SU-DHL-6 (cell line): ENCODE measurements around the gene TMPRSS5.

Source experiments
- H2AFZ ChIP-seq: fragments of 200-600 bp; sonication (generic); 2 replicates; pipeline ENCODE4 v1.6.1; 2014; ENCODE audit warnings: low read depth, mild to moderate bottlenecking, moderate library complexity, mixed read lengths, antibody characterized with exemption, low read length; ENCODE audit not compliant: severe bottlenecking
- H3F3A ChIP-seq: fragments of 200-600 bp; shearing (Covaris generic); 2 replicates; pipeline ENCODE4 v1.6.0; 2016; ENCODE audit warnings: antibody characterized with exemption, mild to moderate bottlenecking; ENCODE audit not compliant: insufficient read depth
- H3K27ac ChIP-seq: fragments of 200-600 bp; sonication (generic); 2 replicates; pipeline ENCODE4 v1.5.1; 2016; ENCODE audit warnings: low read depth, mild to moderate bottlenecking, low read length, moderate library complexity, mixed read lengths
- H3K27me3 ChIP-seq: fragments of 200-600 bp; sonication (generic), shearing (Covaris generic); 2 replicates; pipeline ENCODE4 v1.6.0; 2014; ENCODE audit warnings: mild to moderate bottlenecking, low read length
- H3K36me3 ChIP-seq: fragments of 200-600 bp; sonication (generic); 2 replicates; pipeline ENCODE4 v1.6.1; 2014; ENCODE audit warnings: mild to moderate bottlenecking, low read length, mixed read lengths
- H3K4me2 ChIP-seq: fragments of 300-600, 200-600 bp; shearing (Covaris generic), sonication (generic); 2 replicates; pipeline ENCODE4 v1.6.0; 2014; ENCODE audit warnings: low read length, low read depth, mild to moderate bottlenecking; ENCODE audit not compliant: poor library complexity, severe bottlenecking
- H3K4me3 ChIP-seq: fragments of 200-600 bp; sonication (generic); 2 replicates; pipeline ENCODE4 v1.5.1; 2014; ENCODE audit warnings: antibody characterized with exemption, low read length, mild to moderate bottlenecking, mixed read lengths; ENCODE audit not compliant: insufficient read depth, poor library complexity, severe bottlenecking
- H3K79me2 ChIP-seq: fragments of 200-600 bp; sonication (generic); 2 replicates; pipeline ENCODE4 v1.6.1; 2014; ENCODE audit warnings: mild to moderate bottlenecking, low read length, moderate library complexity; ENCODE audit not compliant: insufficient read depth
- H3K9ac ChIP-seq: fragments of 200-600 bp; sonication (generic); 2 replicates; pipeline ENCODE4 v1.7.0; 2014; ENCODE audit warnings: mild to moderate bottlenecking, low read length
- H3K9me2 ChIP-seq: fragments of 200-600 bp; sonication (generic); replicated peaks from 2 replicates; pipeline ENCODE4 v1.6.1; 2014; ENCODE audit warnings: low read length; ENCODE audit not compliant: insufficient read depth
- H3K9me3 ChIP-seq: fragments of 200-600 bp; sonication (generic); 2 replicates; pipeline ENCODE4 v1.6.1; 2014; ENCODE audit warnings: low read length, mixed read lengths; ENCODE audit not compliant: insufficient read depth
- H4K20me1 ChIP-seq: fragments of 200-600 bp; sonication (generic); 2 replicates; pipeline ENCODE4 v1.6.1; 2014; ENCODE audit warnings: low read depth, mild to moderate bottlenecking, antibody characterized with exemption, low read length, moderate library complexity, mixed read lengths
- CTCF ChIP-seq: fragments of 200-600 bp; sonication (generic); IDR thresholded peaks from one replicate; pipeline ENCODE4 v1.5.1; 2017; ENCODE audit warnings: antibody characterized with exemption, mild to moderate bottlenecking, low read length, moderate library complexity; ENCODE audit not compliant: insufficient read depth, poor library complexity, severe bottlenecking
- EZH2phosphoT487 ChIP-seq: fragments of 200-600 bp; sonication (generic), shearing (Covaris generic); conservative IDR thresholded peaks from 2 replicates; pipeline ENCODE4 v1.6.1; 2018; ENCODE audit warnings: mild to moderate bottlenecking, antibody characterized with exemption, low read length, moderate library complexity, mixed read lengths

The TMPRSS5 gene

GRCh38 chr11:113666584-113666983 lies 39.5 kb downstream of the TMPRSS5 start:
- H3K4me3 ChIP-seq: no peak overlapping the region
- H3K79me2 ChIP-seq: no peaks in the 10 kb centered on the region
- no peak overlapping the region for H3K4me2 ChIP-seq
- no peak overlapping the region for H2AFZ ChIP-seq
- H3K9ac ChIP-seq: no peak overlapping the region
- no peak for TF ChIP-seq CTCF
- TF ChIP-seq EZH2phosphoT487: no peak
- H3K9me3 ChIP-seq: no peaks in the 10 kb centered on the region
- H3K27me3 ChIP-seq: peaks cover 3% of the 10 kb centered on the region; the same call in 1 of the 2 replicates
- H3K36me3 ChIP-seq: no peaks in the 10 kb centered on the region
- H3F3A ChIP-seq: no peaks in the 10 kb centered on the region
- no peak overlapping the region for H3K27ac ChIP-seq
- no peaks in the 10 kb centered on the region for H3K9me2 ChIP-seq
- no peaks in the 10 kb centered on the region for H4K20me1 ChIP-seq

DNA sequence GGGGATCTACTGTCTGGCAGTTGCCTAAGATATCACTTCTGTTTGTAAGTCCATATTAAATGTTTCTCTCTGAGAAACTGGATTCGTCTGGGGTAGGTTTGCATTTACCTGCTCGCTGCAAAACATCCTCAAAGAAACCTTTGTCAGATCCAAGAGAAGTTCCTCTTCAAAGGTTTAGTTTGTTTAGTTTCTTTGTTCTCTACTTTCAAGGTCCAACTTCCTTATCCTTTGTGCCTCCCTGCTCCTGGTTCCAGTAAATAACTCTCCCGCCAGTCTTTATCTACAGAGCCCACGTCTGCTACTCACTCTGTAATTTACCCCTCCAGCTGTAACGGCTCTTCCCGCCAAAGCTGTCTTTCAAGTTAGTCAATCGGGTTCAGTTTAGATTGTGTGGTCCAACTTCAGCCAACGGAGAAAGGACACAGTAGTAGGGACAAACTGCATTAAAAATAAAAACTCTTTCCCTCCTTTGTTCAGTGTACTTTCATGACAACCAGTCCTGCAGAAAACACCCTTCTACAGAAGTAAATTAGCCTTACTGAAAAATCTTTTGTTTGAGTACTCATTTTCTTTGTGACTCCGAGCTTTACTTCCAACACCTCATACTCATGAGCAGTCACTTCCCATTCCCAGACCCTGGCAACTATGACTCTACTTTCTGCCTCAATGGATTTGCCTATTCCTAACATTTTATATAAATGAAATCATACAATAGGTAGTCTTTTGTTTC lies 41.0 kb downstream of the TMPRSS5 start:
- Histone ChIP-seq H2AFZ (no peak overlapping the region), H3K9me3 (no peaks in the 10 kb centered on the region), H3K27me3 (peaks cover 3% of the 10 kb centered on the region; the same call in 1 of the 2 replicates), H3K27ac (no peak overlapping the region), H3F3A (no peaks in the 10 kb centered on the region), H3K9me2 (no peaks in the 10 kb centered on the region), H3K4me2 (no peak overlapping the region), H3K4me3 (no peak overlapping the region), H3K9ac (no peak overlapping the region), H3K36me3 (no peaks in the 10 kb centered on the region), H3K79me2 (no peaks in the 10 kb centered on the region), H4K20me1 (no peaks in the 10 kb centered on the region)
- TF ChIP-seq EZH2phosphoT487 (no peak), CTCF (no peak)

DNA sequence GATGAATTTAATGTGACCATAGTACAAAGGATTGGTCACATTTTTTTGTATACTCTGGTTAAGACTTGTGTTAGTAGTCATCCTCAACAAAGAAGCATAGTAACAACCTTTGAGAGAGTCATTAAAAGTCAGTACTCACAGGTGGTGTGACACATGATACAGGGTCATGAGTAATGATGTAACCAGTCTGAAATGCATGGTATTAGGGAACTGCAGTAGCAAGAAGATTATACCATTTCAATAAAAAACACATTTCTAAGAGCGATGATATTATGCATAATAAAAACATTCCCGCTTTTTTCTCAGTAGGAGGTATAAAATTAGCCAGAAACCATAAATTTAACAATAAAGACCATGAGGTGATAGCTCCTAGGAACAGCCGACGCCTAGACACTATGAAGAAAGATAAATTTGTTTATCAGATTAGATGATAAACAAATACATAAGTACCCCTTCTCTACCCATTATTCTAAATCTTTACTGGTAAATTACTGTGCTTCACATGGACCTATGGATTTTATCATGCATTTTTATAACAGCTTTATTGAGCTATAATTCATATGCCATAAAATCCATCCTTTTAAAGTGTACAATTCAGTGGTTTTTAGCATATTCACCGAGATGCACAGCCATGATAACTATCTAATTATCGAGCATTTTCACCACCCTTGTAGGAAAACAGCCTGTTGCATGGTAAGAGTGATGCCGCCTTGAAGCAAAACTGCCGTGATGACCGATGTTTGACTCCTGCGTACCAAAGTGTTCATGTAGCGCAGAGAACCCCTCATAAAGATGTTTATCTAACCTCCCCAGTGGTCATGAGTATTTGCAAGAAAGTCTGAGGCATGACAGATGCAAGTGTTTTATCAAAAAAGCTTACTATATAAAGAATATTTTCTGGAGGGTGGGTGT lies 41.8 kb downstream of the TMPRSS5 start:
- H3K27me3 ChIP-seq: peaks cover 3% of the 10 kb centered on the region; the same call in 1 of the 2 replicates
- no peaks in the 10 kb centered on the region for H3F3A ChIP-seq
- H3K9me2 ChIP-seq: no peaks in the 10 kb centered on the region
- no peaks in the 10 kb centered on the region for H3K79me2 ChIP-seq
- H4K20me1 ChIP-seq: no peaks in the 10 kb centered on the region
- TF ChIP-seq CTCF (no peak), EZH2phosphoT487 (no peak)
- no peaks in the 10 kb centered on the region for H3K9me3 ChIP-seq
- no peak overlapping the region for H3K4me2 ChIP-seq
- no peak overlapping the region for H2AFZ ChIP-seq
- H3K36me3 ChIP-seq: no peaks in the 10 kb centered on the region
- no peak overlapping the region for H3K27ac ChIP-seq
- no peak overlapping the region for H3K9ac ChIP-seq
- no peak overlapping the region for H3K4me3 ChIP-seq
